Kidney glomerular epithelial cell (primary cell): ENCODE measurements around the gene ABCB6.

Source experiments
- DNase-seq: peaks from one replicate; lab custom pipeline; 2025; lab: John Stamatoyannopoulos, UW

The ABCB6 gene

DNA sequence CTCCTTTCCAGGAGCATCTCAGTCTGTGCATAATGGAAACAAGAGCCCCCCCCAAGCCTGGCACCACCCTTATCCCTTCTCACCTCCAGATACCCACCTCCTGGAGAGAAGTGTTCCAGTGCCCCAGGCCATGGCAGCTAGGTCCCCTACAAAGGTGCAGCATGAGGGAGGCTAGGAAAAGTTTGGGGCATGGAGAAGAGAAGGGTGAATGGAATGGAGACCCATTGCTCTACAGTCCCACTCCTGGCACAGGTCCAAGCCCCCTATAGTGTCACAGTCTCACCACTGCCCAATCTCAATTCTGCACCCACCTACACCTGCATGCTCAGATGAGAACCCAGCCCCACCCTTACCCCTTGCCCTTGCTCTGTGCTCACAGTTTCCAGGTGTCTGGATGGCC is 49.8 kb downstream of the ABCB6 start:
- no peak for DNase-seq

DNA sequence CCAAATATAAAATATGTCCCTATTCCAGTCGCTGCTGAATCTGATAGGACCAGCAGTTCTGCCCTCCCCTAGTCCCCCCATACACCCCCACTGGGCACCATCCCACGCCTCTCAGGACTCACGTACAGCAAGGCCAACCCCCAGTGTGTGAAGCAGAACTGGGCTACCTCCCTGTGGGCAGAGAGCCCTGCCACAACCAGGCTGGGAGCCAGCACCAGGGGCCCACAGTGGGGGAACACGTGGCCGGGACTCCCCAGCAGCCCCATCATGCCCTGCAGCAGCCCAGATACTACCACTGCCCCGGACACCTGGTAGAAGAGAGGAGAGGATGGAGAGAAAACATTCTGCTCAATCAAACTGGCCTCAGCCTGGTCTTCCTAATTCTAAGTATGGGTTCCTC is 50.2 kb downstream of the ABCB6 start:
- DNase-seq = no peak

DNA sequence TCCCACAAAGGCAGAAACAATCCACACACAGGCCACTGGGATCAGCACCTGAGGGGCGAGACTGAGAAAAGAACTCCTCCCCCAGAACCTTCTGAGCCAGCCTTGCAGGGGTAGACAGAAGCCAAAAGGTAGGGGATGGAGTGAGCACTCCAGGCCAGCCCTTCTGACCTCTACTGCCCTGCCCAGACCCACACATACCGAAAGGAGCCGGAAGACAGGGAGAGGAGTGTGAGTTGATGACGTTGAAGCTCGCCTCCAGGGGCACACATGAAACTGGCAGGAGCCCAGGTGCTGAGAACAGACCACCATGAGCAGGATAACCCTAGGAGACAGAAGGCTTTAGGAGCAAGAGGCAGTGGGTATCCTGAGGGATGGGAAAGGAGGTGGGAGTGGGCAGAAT is 50.8 kb downstream of the ABCB6 start:
- no peak for DNase-seq

DNA sequence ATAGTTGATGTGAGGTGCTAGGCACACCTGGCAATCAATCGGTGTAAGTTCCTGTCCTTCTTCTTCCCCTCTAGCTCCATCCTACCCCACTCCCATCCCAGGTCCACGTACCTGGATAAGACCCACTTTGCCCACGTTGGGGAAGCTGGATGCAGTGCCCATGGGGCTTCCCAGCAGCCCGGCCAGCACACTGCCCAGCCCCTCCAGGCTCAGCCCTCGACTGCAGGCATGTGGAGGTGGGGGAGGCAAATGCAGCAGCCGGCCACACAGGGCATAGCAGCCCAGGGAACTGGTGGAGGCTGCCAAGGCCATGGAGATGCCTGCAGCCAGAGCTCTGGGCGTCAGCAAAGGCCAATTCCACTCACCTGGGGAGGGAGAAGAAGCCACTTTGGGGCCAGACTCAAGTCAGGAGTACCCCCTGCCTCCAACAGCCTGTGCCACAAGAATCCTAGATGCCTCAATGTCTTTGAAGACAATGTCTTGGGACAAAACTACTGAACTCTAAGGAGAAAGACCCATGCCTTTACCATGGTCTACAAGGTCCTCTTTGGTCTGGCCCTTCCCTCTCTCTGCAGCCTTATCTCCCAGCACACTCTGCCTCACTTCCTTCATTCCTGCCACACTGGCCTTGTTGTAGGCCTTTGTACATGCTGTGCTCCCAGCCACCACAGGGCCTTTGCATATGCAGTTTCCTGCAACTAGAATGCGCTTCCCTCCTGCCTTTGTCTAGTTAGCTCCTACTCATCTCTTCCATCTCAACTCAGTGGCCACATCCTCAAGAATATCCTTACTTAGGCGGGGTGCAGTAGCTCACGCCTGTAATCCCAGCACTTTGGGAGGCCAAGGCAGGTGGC is 53.5 kb downstream of the ABCB6 start:
- DNase-seq = no peak

DNA sequence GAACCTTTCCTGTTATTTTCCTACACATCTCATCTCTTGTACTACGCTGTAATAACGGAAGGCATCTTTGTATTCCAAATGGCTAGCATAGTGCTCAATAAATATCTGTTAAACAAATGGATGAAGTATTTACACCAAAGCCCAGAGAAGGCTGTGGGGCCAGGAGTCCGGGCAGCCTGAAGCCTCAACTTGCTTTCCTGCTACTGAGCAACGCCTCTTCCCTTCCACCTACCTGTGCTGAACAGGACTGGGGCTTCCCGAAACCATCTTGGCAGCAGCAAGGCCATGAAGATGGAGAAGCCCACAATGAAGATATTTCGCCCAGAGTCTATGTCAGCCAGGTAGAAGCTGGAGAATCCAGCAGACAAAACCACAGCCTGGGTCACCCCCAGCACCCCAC is 55.6 kb downstream of the ABCB6 start:
- DNase-seq = no peak

DNA sequence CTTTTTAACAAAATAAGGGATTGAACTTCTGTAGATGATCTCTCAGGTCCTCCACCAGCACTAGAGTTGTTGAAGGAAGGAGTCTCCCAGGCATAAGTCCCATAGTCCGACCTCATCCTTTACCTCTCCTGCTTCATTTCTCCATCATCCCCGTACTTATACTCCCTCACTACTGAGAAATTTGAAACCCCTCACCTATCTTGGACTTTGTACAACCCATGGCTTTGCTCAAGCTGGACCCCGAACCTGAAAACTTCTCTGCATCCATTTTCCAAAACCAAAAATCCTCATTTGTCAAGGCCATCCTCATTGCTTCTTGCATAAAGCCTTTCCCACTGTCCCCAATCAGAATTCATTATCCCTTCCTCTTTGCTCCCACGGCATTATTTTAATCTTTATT is 57.7 kb downstream of the ABCB6 start:
- DNase-seq = no peak

DNA sequence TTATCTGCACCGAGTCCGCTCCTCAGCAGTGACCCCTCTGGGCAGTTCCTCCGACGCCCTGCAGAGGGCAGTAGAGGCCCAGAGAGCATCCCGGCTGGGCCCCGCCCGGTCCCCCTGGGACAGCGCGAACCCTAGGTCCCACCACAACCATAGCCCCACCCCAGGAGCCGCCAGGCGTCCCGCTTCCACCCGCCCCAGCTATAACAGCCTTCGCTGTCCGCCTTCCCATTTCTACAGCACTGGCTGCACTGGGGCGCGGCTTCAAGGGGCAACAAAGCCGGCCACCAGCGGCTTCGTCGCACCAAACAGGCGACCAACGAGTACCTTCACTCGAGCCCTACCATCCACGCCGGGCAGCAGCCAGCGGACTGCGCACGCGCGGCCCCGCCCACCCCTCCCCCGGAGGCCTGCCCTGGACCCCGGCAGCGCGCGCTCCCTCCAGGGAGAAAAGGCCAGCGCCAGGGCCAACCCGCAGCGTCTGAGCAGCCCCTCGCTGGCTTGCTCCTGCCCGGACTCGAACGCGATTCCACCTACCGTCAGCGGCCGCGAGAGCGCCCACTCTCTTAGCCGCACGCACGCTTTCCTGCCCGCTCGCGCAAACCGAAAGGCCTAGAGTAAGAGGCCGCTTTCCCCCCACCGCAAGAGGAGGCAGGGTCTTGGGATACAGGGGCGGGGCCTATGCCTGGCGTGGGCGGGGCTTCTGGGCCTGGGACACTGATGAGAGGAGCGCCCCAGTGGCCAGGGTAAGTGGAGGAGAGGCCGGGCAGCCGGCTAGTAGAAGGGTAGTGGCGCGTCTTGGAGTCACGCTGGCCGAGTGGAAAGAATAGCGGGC is 58.4 kb downstream of the ABCB6 start, which contains the start of gene NHEJ1:
Gene NHEJ1, minus strand, starts transcription at position 630 of the 832 bp plus-strand sequence. CDS start 2,453 bp downstream, outside the sequence.
- DNase-seq = peak; percentile 88
